Thyroid gland (tissue), 4 donors: ENCODE data around the gene ZFYVE26.

Experiments used
- CTCF ChIP-seq, 6 experiments: fragments of 200-600 bp in 3 of 6; fragments of 450-650 bp in 3 of 6; sonication (generic) in 3 of 6; IDR thresholded peaks; one replicate each; pipeline ENCODE4 v1.5.1; 2016 to 2019; ENCODE audit warnings: antibody characterized with exemption in 6 of 6, mild to moderate bottlenecking in 2 of 6, inconsistent platforms in 1 of 6, moderate library complexity in 1 of 6
- POLR2A ChIP-seq, 2 donors: fragments of 450-650 bp; IDR thresholded peaks; one replicate each; pipeline ENCODE4 v1.6.1; 2017; ENCODE audit warnings: antibody characterized with exemption in 2 of 2, mild to moderate bottlenecking in 2 of 2, moderate library complexity in 1 of 2

- no peak for TF ChIP-seq CTCF (IDR thresholded peaks at IDR 0.05)
- no peak for TF ChIP-seq POLR2A (IDR thresholded peaks at IDR 0.05)
These were observed 77.5 kb downstream of the ZFYVE26 start for GRCh38 chr14:67738740-67739504.
